ENCODE measurements around the gene KLC1.

DNA sequence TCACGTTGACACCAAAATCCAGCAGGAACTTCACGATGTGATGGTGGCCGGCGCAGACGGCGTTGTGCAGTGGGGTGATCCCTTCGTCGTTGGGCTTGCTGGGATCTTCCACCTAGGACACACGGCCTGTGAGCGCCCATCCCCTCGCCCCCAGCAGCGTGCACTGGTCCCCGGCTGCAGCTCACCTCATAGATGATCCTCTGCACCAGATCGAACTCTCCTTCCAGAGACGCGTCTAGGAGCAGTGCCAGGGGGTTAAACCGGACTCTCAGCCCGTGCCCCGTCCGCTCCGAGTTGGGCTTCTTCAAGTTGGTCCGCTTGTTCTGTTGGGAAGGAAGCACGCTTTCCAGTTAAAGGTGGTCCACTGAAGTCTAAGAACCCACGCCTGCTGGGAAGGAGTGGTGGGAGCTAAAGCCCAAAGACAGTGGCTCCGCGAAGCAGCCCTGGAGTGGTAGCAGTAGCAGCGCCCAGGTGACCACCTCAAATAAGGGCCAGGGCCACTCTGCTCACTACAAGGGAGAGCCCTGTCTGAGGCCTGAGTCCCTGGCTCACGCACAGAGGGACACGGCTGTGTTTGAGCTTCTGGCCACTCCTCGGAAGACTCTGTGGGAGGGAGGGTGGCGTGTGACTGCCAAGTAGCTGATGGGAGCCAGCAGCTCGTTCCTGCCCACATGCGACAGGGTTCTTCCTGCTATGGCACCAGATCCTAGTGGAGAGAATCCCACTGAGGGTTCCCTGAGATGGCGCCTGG lies 109.9 kb downstream of the KLC1 start:
- TF ChIP-seq CTCF (IDR thresholded peaks at IDR 0.05) (no peak), POLR2A (IDR thresholded peaks at IDR 0.05) (no peak)
